H1 (cell line): ENCODE data around the gene MFRP.

ENCODE experiments used
- ATF3 ChIP-seq: IDR thresholded peaks from 2 replicates; pipeline ENCODE4 v1.6.1; 2011; ENCODE audit warnings: low read depth, mild to moderate bottlenecking, low read length; ENCODE audit not compliant: insufficient read depth
- BCL11A ChIP-seq, 2 experiments: IDR thresholded peaks; one replicate each; pipeline ENCODE4 v1.6.1; 2011; ENCODE audit warnings: low read depth in 2 of 2, low read length in 2 of 2, mild to moderate bottlenecking in 2 of 2
- BRCA1 ChIP-seq: IDR thresholded peaks from 2 replicates; pipeline ENCODE4 v1.6.1; 2012; ENCODE audit warnings: low read depth, low read length, improper control_type of control experiment
- CHD2 ChIP-seq: IDR thresholded peaks from 2 replicates; pipeline ENCODE4 v1.6.1; 2012; ENCODE audit warnings: low read length, improper control_type of control experiment
- CREB1 ChIP-seq: IDR thresholded peaks from 2 replicates; pipeline ENCODE4 v1.6.1; 2012; ENCODE audit warnings: inconsistent platforms
- CTCF ChIP-seq, 3 experiments: IDR thresholded peaks; 1 replicate in 2 of 3; 2 replicates in 1 of 3; pipeline versions ENCODE4 v1.5.1 to v1.6.1; 2011; ENCODE audit warnings: low read length in 3 of 3, mild to moderate bottlenecking in 3 of 3, inconsistent platforms in 2 of 3, low read depth in 1 of 3, moderate library complexity in 1 of 3; ENCODE audit not compliant: insufficient read depth in 1 of 3; ENCODE audit errors: control extremely low read depth in 1 of 3
- EP300 ChIP-seq, 2 experiments: IDR thresholded peaks; 1 replicate in 1 of 2; 2 replicates in 1 of 2; pipeline ENCODE4 v1.6.1; 2011 to 2012; ENCODE audit warnings: low read depth in 2 of 2, low read length in 2 of 2, mild to moderate bottlenecking in 2 of 2, borderline replicate concordance in 1 of 2, inconsistent platforms in 1 of 2, moderate library complexity in 1 of 2
- EZH2 ChIP-seq: fragments of 200-600 bp; sonication (generic); IDR thresholded peaks from 2 replicates; pipeline ENCODE4 v1.7.1; 2012; ENCODE audit warnings: low read depth, mild to moderate bottlenecking, moderate library complexity, low read length, inconsistent platforms; ENCODE audit not compliant: severe bottlenecking
- HDAC6 ChIP-seq: IDR thresholded peaks from one replicate; pipeline ENCODE4 v1.7.1; 2012; ENCODE audit warnings: low read depth, mild to moderate bottlenecking, inconsistent platforms, low read length, moderate library complexity
- MAX ChIP-seq: IDR thresholded peaks from 2 replicates; pipeline ENCODE4 v1.6.1; 2012; ENCODE audit warnings: inconsistent platforms
- POLR2AphosphoS5 ChIP-seq: IDR thresholded peaks from 2 replicates; pipeline ENCODE4 v1.6.1; 2011; ENCODE audit warnings: low read depth, low read length
- RNF2 ChIP-seq: fragments of 200-900, 300-1000 bp; sonication (generic); IDR thresholded peaks from 2 replicates; pipeline ENCODE4 v1.7.1; 2016; ENCODE audit warnings: borderline replicate concordance, low read depth, mild to moderate bottlenecking, antibody characterized with exemption, low read length; ENCODE audit not compliant: poor library complexity, severe bottlenecking; ENCODE audit errors: missing control alignments
- TAF1 ChIP-seq: IDR thresholded peaks from 2 replicates; pipeline ENCODE4 v1.6.1; 2011; ENCODE audit warnings: mild to moderate bottlenecking, low read depth, low read length

GRCh38 chr11:119382101-119382500, 35.6 kb upstream of the MFRP start:
- no peak for TF ChIP-seq CTCF (IDR thresholded peaks at IDR 0.05; ENCODE audit: control extremely low read depth in 1 of 3, insufficient read depth in 1 of 3, low read depth in 1 of 3, low read length in 3 of 3)
- no peak for TF ChIP-seq MAX
- TF ChIP-seq POLR2AphosphoS5 = no peak
- TF ChIP-seq TAF1 = no peak
- no peak for TF ChIP-seq RNF2
- no peak for TF ChIP-seq CHD2
- TF ChIP-seq EZH2 = no peak
- TF ChIP-seq ATF3 = no peak
- TF ChIP-seq HDAC6 = no peak
- no peak for TF ChIP-seq EP300 (IDR thresholded peaks at IDR 0.05; ENCODE audit: borderline replicate concordance in 1 of 2, low read depth in 2 of 2, low read length in 2 of 2)
- TF ChIP-seq BCL11A (IDR thresholded peaks at IDR 0.05; ENCODE audit: low read depth in 2 of 2, low read length in 2 of 2) = no peak
- TF ChIP-seq BRCA1 = no peak
- TF ChIP-seq CREB1 = no peak
